K562 (cell line): ENCODE results near the gene PPP1R14B. TPM values are rescaled to one million over a fixed set of nuclear protein-coding genes. Genes with fewer than 3 reads are reported as not detected.

ENCODE experiments used
- CREB5 ChIP-seq: fragments of 250-450 bp; sonication (Bioruptor Pico); IDR thresholded peaks from 2 replicates; pipeline ENCODE4 v1.5.0; 2020; ENCODE audit warnings: mild to moderate bottlenecking
- RBFOX2 ChIP-seq: fragments of 200-400 bp; formaldehyde crosslinking; IDR thresholded peaks from 2 replicates; pipeline ENCODE4 v1.6.1; 2017; ENCODE audit warnings: low read depth, mild to moderate bottlenecking, low read length, moderate library complexity
- SLC30A9 ChIP-seq: fragments of 250-450 bp; sonication (Bioruptor Pico); IDR thresholded peaks from 2 replicates; pipeline ENCODE4 v1.8.0; 2022; ENCODE audit warnings: mild to moderate bottlenecking, moderate library complexity
- SUPT5H ChIP-seq: fragments of 450-650 bp; IDR thresholded peaks from 2 replicates; pipeline ENCODE4 v1.6.1; 2016
- WHSC1 ChIP-seq: IDR thresholded peaks from one replicate; pipeline ENCODE4 v1.6.1; 2012; ENCODE audit warnings: low read length, control low read depth, inconsistent platforms
- ZBTB7A ChIP-seq: IDR thresholded peaks from 2 replicates; pipeline ENCODE4 v1.6.1; 2011; ENCODE audit warnings: low read depth, mild to moderate bottlenecking, low read length, moderate library complexity, borderline replicate concordance; ENCODE audit not compliant: control insufficient read depth
- ZC3H4 ChIP-seq: sonication (generic); formaldehyde crosslinking; IDR thresholded peaks from 2 replicates; pipeline ENCODE4 v1.9.0; 2021; ENCODE audit warnings: missing genetic modification reagents, borderline replicate concordance
- polyA plus RNA-seq, 8 experiments: library from polyadenylated mRNA; depleted of rRNA in 4 of 8; stranded (reverse) in 5 of 8; unstranded in 3 of 8; fragments of >200 nt; fragmentation: Nextera tagmentation in 2 of 8; fragmentation: Illumina TruSeq in 1 of 8; extraction: Ambion mirVana in 2 of 8; extraction: Trizol in 1 of 8; gene quantifications; 2 replicates each; pipeline versions ENCODE4 v1.2.1 to v1.2.3, GENCODE V29; 2011 to 2014; ENCODE audit warnings: inconsistent platforms in 1 of 8, missing spikeins in 1 of 8
- total RNA-seq, 7 experiments: library from RNA; depleted of rRNA in 6 of 7; stranded (reverse); fragments of >200 nt in 6 of 7; fragmentation: Illumina TruSeq in 2 of 7; extraction: Trizol in 2 of 7; gene quantifications; 2 replicates each; pipeline versions ENCODE4 v1.2.1 to v1.2.3, GENCODE V29; 2011 to 2021; ENCODE audit warnings: low replicate concordance in 1 of 7
- TF ChIP-seq, protein P1 (sequence below): fragments of 450-650 bp; IDR thresholded peaks from 2 replicates; pipeline ENCODE4 v1.6.1; 2016; ENCODE audit warnings: mild to moderate bottlenecking

Gene PPP1R14B
- total and polyA plus RNA-seq, 9 of the 15 experiments (the other 6 are each of a cell fraction or from before 2014, with no cell fraction given) = 7.7 to 566 (median 212) TPM

- TF ChIP-seq ZC3H4 (CRISPR knock-in tag) (no peak), SLC30A9 (CRISPR knock-in tag) (no peak), WHSC1 (no peak), ZBTB7A (0 out of 2 replicates have a peak, but pooled peaks have one; percentile 13), CREB5 (no peak), SUPT5H (0 out of 2 replicates have a peak, but pooled peaks have one; percentile 42), RBFOX2 (peak; percentile 73)
- TF ChIP-seq, protein P1, sequence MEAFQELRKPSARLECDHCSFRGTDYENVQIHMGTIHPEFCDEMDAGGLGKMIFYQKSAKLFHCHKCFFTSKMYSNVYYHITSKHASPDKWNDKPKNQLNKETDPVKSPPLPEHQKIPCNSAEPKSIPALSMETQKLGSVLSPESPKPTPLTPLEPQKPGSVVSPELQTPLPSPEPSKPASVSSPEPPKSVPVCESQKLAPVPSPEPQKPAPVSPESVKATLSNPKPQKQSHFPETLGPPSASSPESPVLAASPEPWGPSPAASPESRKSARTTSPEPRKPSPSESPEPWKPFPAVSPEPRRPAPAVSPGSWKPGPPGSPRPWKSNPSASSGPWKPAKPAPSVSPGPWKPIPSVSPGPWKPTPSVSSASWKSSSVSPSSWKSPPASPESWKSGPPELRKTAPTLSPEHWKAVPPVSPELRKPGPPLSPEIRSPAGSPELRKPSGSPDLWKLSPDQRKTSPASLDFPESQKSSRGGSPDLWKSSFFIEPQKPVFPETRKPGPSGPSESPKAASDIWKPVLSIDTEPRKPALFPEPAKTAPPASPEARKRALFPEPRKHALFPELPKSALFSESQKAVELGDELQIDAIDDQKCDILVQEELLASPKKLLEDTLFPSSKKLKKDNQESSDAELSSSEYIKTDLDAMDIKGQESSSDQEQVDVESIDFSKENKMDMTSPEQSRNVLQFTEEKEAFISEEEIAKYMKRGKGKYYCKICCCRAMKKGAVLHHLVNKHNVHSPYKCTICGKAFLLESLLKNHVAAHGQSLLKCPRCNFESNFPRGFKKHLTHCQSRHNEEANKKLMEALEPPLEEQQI = no peak
Measured at GRCh38 chr11:64210301-64211020, 36.3 kb downstream of the PPP1R14B start (continued).
